Measurements from ENCODE around the gene KIAA0753. TPM values are rescaled to one million over a fixed set of nuclear protein-coding genes. Genes with fewer than 3 reads are reported as not detected.
A peak's percentile ranks its signal among the peaks of the same experiment; 100 is the strongest.

KIAA0753 gene
- total and polyA plus RNA-seq, 2 of the 13 experiments (the other 11 are each of a cell fraction or from before 2014, with no cell fraction given): 5.2 to 9.1 TPM

- TF ChIP-seq, protein P1, sequence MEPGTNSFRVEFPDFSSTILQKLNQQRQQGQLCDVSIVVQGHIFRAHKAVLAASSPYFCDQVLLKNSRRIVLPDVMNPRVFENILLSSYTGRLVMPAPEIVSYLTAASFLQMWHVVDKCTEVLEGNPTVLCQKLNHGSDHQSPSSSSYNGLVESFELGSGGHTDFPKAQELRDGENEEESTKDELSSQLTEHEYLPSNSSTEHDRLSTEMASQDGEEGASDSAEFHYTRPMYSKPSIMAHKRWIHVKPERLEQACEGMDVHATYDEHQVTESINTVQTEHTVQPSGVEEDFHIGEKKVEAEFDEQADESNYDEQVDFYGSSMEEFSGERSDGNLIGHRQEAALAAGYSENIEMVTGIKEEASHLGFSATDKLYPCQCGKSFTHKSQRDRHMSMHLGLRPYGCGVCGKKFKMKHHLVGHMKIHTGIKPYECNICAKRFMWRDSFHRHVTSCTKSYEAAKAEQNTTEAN (CRISPR knock-in tag; conservative IDR thresholded peaks at IDR 0.05): 0 out of 2 replicates have a peak, but pooled peaks have one; percentile 33
- TF ChIP-seq, protein P2, sequence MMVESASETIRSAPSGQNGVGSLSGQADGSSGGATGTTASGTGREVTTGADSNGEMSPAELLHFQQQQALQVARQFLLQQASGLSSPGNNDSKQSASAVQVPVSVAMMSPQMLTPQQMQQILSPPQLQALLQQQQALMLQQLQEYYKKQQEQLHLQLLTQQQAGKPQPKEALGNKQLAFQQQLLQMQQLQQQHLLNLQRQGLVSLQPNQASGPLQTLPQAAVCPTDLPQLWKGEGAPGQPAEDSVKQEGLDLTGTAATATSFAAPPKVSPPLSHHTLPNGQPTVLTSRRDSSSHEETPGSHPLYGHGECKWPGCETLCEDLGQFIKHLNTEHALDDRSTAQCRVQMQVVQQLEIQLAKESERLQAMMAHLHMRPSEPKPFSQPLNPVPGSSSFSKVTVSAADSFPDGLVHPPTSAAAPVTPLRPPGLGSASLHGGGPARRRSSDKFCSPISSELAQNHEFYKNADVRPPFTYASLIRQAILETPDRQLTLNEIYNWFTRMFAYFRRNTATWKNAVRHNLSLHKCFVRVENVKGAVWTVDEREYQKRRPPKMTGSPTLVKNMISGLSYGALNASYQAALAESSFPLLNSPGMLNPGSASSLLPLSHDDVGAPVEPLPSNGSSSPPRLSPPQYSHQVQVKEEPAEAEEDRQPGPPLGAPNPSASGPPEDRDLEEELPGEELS (CRISPR knock-in tag; IDR thresholded peaks at IDR 0.05): peak; percentile 76
- 0 out of 2 replicates have a peak, but pooled peaks have one; percentile 25 for TF ChIP-seq AKAP8 (CRISPR knock-in tag; IDR thresholded peaks at IDR 0.05)
- TF ChIP-seq ZNF441 (CRISPR knock-in tag; IDR thresholded peaks at IDR 0.05; ENCODE audit: borderline replicate concordance): no peak
- no peak for TF ChIP-seq SALL2 (CRISPR knock-in tag; IDR thresholded peaks at IDR 0.05)
- no peak; the same call in 1 of the 2 replicates for TF ChIP-seq PHF21A (CRISPR knock-in tag; IDR thresholded peaks at IDR 0.05)
- no peak for TF ChIP-seq ZNF761 (CRISPR knock-in tag; conservative IDR thresholded peaks at IDR 0.05)
- no peak for TF ChIP-seq SETDB1 (CRISPR knock-in tag; IDR thresholded peaks at IDR 0.05; ENCODE audit: borderline replicate concordance)
- no peak for TF ChIP-seq TGIF2 (CRISPR knock-in tag; IDR thresholded peaks at IDR 0.05)
- TF ChIP-seq FLYWCH1 (CRISPR knock-in tag; IDR thresholded peaks at IDR 0.05): no peak
- TF ChIP-seq, protein P3, sequence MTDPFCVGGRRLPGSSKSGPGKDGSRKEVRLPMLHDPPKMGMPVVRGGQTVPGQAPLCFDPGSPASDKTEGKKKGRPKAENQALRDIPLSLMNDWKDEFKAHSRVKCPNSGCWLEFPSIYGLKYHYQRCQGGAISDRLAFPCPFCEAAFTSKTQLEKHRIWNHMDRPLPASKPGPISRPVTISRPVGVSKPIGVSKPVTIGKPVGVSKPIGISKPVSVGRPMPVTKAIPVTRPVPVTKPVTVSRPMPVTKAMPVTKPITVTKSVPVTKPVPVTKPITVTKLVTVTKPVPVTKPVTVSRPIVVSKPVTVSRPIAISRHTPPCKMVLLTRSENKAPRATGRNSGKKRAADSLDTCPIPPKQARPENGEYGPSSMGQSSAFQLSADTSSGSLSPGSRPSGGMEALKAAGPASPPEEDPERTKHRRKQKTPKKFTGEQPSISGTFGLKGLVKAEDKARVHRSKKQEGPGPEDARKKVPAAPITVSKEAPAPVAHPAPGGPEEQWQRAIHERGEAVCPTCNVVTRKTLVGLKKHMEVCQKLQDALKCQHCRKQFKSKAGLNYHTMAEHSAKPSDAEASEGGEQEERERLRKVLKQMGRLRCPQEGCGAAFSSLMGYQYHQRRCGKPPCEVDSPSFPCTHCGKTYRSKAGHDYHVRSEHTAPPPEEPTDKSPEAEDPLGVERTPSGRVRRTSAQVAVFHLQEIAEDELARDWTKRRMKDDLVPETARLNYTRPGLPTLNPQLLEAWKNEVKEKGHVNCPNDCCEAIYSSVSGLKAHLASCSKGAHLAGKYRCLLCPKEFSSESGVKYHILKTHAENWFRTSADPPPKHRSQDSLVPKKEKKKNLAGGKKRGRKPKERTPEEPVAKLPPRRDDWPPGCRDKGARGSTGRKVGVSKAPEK (CRISPR knock-in tag; IDR thresholded peaks at IDR 0.05; ENCODE audit: borderline replicate concordance): peak; percentile 78
- no peak for TF ChIP-seq ZNF367 (CRISPR knock-in tag; IDR thresholded peaks at IDR 0.05; ENCODE audit: borderline replicate concordance)
- TF ChIP-seq POLR2A (IDR thresholded peaks at IDR 0.05; ENCODE audit: insufficient read depth in 1 of 2, low read depth in 2 of 2, low read length in 2 of 2): peak in 1 of 2 experiments; percentile 10; a peak in 2 of 4 replicates
- no peak for TF ChIP-seq GABPA (IDR thresholded peaks at IDR 0.05; ENCODE audit: low read depth, low read length)
- TF ChIP-seq GABPA (CRISPR knock-in tag; IDR thresholded peaks at IDR 0.05; ENCODE audit: low read depth): no peak
- TF ChIP-seq ZNF749 (CRISPR knock-in tag; IDR thresholded peaks at IDR 0.05; ENCODE audit: borderline replicate concordance): no peak
- TF ChIP-seq MTF1 (CRISPR knock-in tag; IDR thresholded peaks at IDR 0.05): no peak
- TF ChIP-seq ZNF12 (CRISPR knock-in tag; IDR thresholded peaks at IDR 0.05): no peak
- peak; percentile 42; the same call in 1 of the 2 replicates for TF ChIP-seq HDAC2 (CRISPR knock-in tag; IDR thresholded peaks at IDR 0.05)
- no peak for TF ChIP-seq ZNF446 (CRISPR knock-in tag; IDR thresholded peaks at IDR 0.05)
- TF ChIP-seq NFATC3 (CRISPR knock-in tag; IDR thresholded peaks at IDR 0.05): no peak
- 0 out of 2 replicates have a peak, but pooled peaks have one; percentile 54 for TF ChIP-seq MEIS2 (CRISPR knock-in tag; IDR thresholded peaks at IDR 0.05)
- TF ChIP-seq, protein P4, sequence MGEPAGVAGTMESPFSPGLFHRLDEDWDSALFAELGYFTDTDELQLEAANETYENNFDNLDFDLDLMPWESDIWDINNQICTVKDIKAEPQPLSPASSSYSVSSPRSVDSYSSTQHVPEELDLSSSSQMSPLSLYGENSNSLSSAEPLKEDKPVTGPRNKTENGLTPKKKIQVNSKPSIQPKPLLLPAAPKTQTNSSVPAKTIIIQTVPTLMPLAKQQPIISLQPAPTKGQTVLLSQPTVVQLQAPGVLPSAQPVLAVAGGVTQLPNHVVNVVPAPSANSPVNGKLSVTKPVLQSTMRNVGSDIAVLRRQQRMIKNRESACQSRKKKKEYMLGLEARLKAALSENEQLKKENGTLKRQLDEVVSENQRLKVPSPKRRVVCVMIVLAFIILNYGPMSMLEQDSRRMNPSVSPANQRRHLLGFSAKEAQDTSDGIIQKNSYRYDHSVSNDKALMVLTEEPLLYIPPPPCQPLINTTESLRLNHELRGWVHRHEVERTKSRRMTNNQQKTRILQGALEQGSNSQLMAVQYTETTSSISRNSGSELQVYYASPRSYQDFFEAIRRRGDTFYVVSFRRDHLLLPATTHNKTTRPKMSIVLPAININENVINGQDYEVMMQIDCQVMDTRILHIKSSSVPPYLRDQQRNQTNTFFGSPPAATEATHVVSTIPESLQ (CRISPR knock-in tag; conservative IDR thresholded peaks at IDR 0.05): no peak
- no peak for TF ChIP-seq DR1 (CRISPR knock-in tag; IDR thresholded peaks at IDR 0.05)
Measured at GRCh38 chr17:6683081-6683684, 42.7 kb upstream of the KIAA0753 start (continued).
